HepG2 (cell line): ENCODE results near the gene COL4A2. TPM values are rescaled to one million over a fixed set of nuclear protein-coding genes. Genes with fewer than 3 reads are reported as not detected.
A peak's percentile ranks its signal among the peaks of the same experiment; 100 is the strongest.

ENCODE experiments used
- ATAC-seq: fragments of 200-7000 bp; cut with Tn5 transposase; 3 replicates; pipeline ENCODE4 v1.9.1; 2020; ENCODE audit warnings: mild to moderate bottlenecking, moderate library complexity
- BruUV-seq: library from RNA; stranded (reverse); fragments of 400-500 nt; replicated peaks from 2 replicates; lab custom pipeline; 2021; lab: Mats Ljungman, UMichigan
- CTCF ChIA-PET: fragments of 300-600 bp; formaldehyde crosslinking; extraction: SDS; loops from one replicate; lab custom pipeline; 2021; ENCODE audit warnings: low total read pairs, inconsistent platforms, low intra/inter-chr PET ratio; lab: Yijun Ruan, JAX
- POLR2A ChIA-PET: fragments of 350-600 bp; sonication (Branson Sonifier 250); formaldehyde crosslinking; loops from one replicate; lab custom pipeline; 2020; ENCODE audit warnings: antibody characterized with exemption, inconsistent platforms; lab: Yijun Ruan, JAX
- DNase-seq: peaks from one replicate; pipeline ENCODE4 v3.0.0-alpha.2; 2015; ENCODE audit warnings: low spot score
- FAIRE-seq: peaks from 3 replicates; lab custom pipeline; 2011; peaks lifted over from hg19 to GRCh38; lab: Jason Lieb, UNC
- H2AFZ ChIP-seq: one replicate; pipeline ENCODE4 v1.6.1; 2011; ENCODE audit warnings: low read length, inconsistent platforms
- H3K27ac ChIP-seq: fragments of 300-600 bp; 3 replicates; pipeline ENCODE4 v1.8.0; 2011; ENCODE audit warnings: mixed run types, mild to moderate bottlenecking, mixed read lengths, low read length, inconsistent platforms; ENCODE audit not compliant: insufficient read depth; ENCODE audit errors: extremely low read length
- H3K27me3 ChIP-seq, 2 experiments: fragments of 200-600 bp in 1 of 2; 2 replicates in 1 of 2; 3 replicates in 1 of 2; pipeline versions ENCODE4 v1.6.0 to v1.8.0; 2011; ENCODE audit warnings: low read length in 2 of 2, mild to moderate bottlenecking in 2 of 2, moderate library complexity in 2 of 2, inconsistent platforms in 1 of 2; ENCODE audit not compliant: insufficient read depth in 2 of 2, control insufficient read depth in 1 of 2
- H3K36me3 ChIP-seq, 2 experiments: fragments of 200-600 bp in 1 of 2; replicated peaks in 1 of 2; 2 replicates in 1 of 2; 3 replicates in 1 of 2; pipeline versions ENCODE4 v1.5.1 to v1.8.0; 2011; ENCODE audit warnings: low read length in 2 of 2, inconsistent platforms in 1 of 2; ENCODE audit not compliant: insufficient read depth in 2 of 2, control insufficient read depth in 1 of 2
- H3K4me1 ChIP-seq: 2 replicates; pipeline ENCODE4 v1.5.1; 2012; ENCODE audit warnings: low read length, inconsistent platforms; ENCODE audit not compliant: insufficient read depth
- H3K4me2 ChIP-seq: 2 replicates; pipeline ENCODE4 v1.6.0; 2011; ENCODE audit warnings: low read depth, low read length, inconsistent platforms
- H3K4me3 ChIP-seq, 3 experiments: fragments of 200-600 bp in 1 of 3; sonication (generic), shearing (Covaris generic) in 1 of 3; replicated peaks in 1 of 3; 2 replicates each; pipeline ENCODE4 v1.5.1; 2011 to 2016; ENCODE audit warnings: low read length in 3 of 3, inconsistent platforms in 2 of 3, low read depth in 2 of 3, mild to moderate bottlenecking in 2 of 3, control low read depth in 1 of 3, mixed read lengths in 1 of 3; ENCODE audit not compliant: insufficient read depth in 1 of 3
- H3K79me2 ChIP-seq: one replicate; pipeline ENCODE4 v1.6.1; 2011; ENCODE audit warnings: low read length, inconsistent platforms; ENCODE audit not compliant: insufficient read depth
- H3K9ac ChIP-seq: 2 replicates; pipeline ENCODE4 v1.6.0; 2011; ENCODE audit warnings: mild to moderate bottlenecking, low read depth, low read length, inconsistent platforms; ENCODE audit not compliant: insufficient read depth
- H3K9me3 ChIP-seq: 2 replicates; pipeline ENCODE4 v1.5.1; 2012; ENCODE audit warnings: mild to moderate bottlenecking, low read length
- H4K20me1 ChIP-seq: 2 replicates; pipeline ENCODE4 v1.6.0; 2011; ENCODE audit warnings: inconsistent platforms, mild to moderate bottlenecking, low read length, moderate library complexity; ENCODE audit not compliant: insufficient read depth
- AKAP8 ChIP-seq: sonication (generic); formaldehyde crosslinking; IDR thresholded peaks from 2 replicates; pipeline ENCODE4 v1.5.1; 2020; ENCODE audit warnings: mild to moderate bottlenecking, missing genetic modification reagents
- ATF7 ChIP-seq, 2 experiments: fragments of 450-650 bp in 1 of 2; sonication (generic) in 1 of 2; formaldehyde crosslinking in 1 of 2; IDR thresholded peaks; 2 replicates each; pipeline versions ENCODE4 v1.4.0 to v1.6.1; 2016 to 2020; ENCODE audit warnings: antibody characterized with exemption in 1 of 2, mild to moderate bottlenecking in 1 of 2, missing genetic modification reagents in 1 of 2
- KDM4B ChIP-seq: sonication (generic); formaldehyde crosslinking; IDR thresholded peaks from 2 replicates; pipeline ENCODE4 v1.4.0; 2020; ENCODE audit warnings: missing genetic modification reagents
- MAFF ChIP-seq: IDR thresholded peaks from 2 replicates; pipeline ENCODE4 v1.6.1; 2011; ENCODE audit warnings: low read depth, low read length, improper control_type of control experiment
- MAFK ChIP-seq, 2 experiments: IDR thresholded peaks in 1 of 2; conservative IDR thresholded peaks in 1 of 2; 2 replicates each; pipeline ENCODE4 v1.6.1; 2011; ENCODE audit warnings: improper control_type of control experiment in 2 of 2, low read length in 2 of 2
- RAD51 ChIP-seq: fragments of 450-650 bp; IDR thresholded peaks from 2 replicates; pipeline ENCODE4 v1.6.1; 2016; ENCODE audit warnings: borderline replicate concordance
- SRF ChIP-seq: IDR thresholded peaks from 2 replicates; pipeline ENCODE4 v1.6.1; 2011; ENCODE audit warnings: mild to moderate bottlenecking, low read depth, low read length, moderate library complexity
- SRSF1 ChIP-seq: fragments of 200-400 bp; formaldehyde crosslinking; optimal IDR thresholded peaks from 2 replicates; pipeline ENCODE3; 2017; ENCODE audit warnings: mild to moderate bottlenecking, low read depth, low read length, moderate library complexity
- YEATS2 ChIP-seq: sonication (generic); formaldehyde crosslinking; IDR thresholded peaks from 2 replicates; pipeline ENCODE4 v1.4.0; 2020; ENCODE audit warnings: missing genetic modification reagents, borderline replicate concordance
- ZFYVE20 ChIP-seq: sonication (generic); formaldehyde crosslinking; IDR thresholded peaks from 2 replicates; pipeline ENCODE4 v1.8.0; 2023; ENCODE audit warnings: low read depth, mild to moderate bottlenecking, moderate library complexity, missing genetic modification reagents, borderline replicate concordance
- WGBS: methylation state at CpG from one replicate; pipeline ENCODE4 v1.1.6; 2017; ENCODE audit warnings: low lambda C conversion rate; 5-methylcytosine and 5-hydroxymethylcytosine counted together
- in situ Hi-C: cut with HindIII; loops from 2 replicates; pipeline ENCODE4 v1.10.0; 2017; ENCODE audit warnings: low pct_unique_long_range_greater_than_20kb; ENCODE audit not compliant: extremely low pct_ligation_motif_present
- intact Hi-C: fragments of 100-400 bp; cut with micrococcal nuclease; formaldehyde crosslinking; loops from one replicate; pipeline ENCODE4 v1.10.0; 2022; ENCODE audit not compliant: unreplicated experiment
- polyA plus RNA-seq, 8 experiments: library from polyadenylated mRNA; depleted of rRNA in 3 of 8; stranded (reverse) in 7 of 8; unstranded in 1 of 8; fragments of >200 nt; fragmentation: Illumina TruSeq in 4 of 8; extraction: Trizol in 4 of 8; gene quantifications; 2 replicates each; pipeline versions ENCODE4 v1.2.1 to v1.2.3, GENCODE V29; 2011 to 2016; ENCODE audit warnings: low read depth in 4 of 8, missing spikeins in 1 of 8, mixed read lengths in 1 of 8; ENCODE audit not compliant: insufficient read depth in 1 of 8
- total RNA-seq, 5 experiments: library from RNA; depleted of rRNA; stranded (reverse); fragments of >200 nt; fragmentation: Illumina TruSeq; extraction: Trizol; gene quantifications; 2 replicates each; pipeline ENCODE4 v1.2.3, GENCODE V29; 2016; ENCODE audit warnings: low read depth in 1 of 5
- TF ChIP-seq, protein P1 (sequence below): sonication (generic); formaldehyde crosslinking; IDR thresholded peaks from 2 replicates; pipeline ENCODE4 v1.4.0; 2020; ENCODE audit warnings: missing genetic modification reagents, mild to moderate bottlenecking, borderline replicate concordance
- TF ChIP-seq, protein P2 (sequence below): sonication (generic); formaldehyde crosslinking; IDR thresholded peaks from 2 replicates; pipeline ENCODE4 v1.5.0; 2020; ENCODE audit warnings: missing genetic modification reagents
- TF ChIP-seq, protein P3 (sequence below): sonication (generic); formaldehyde crosslinking; conservative IDR thresholded peaks from 2 replicates; pipeline ENCODE4 v1.4.0; 2020; ENCODE audit warnings: missing genetic modification reagents

Gene COL4A2
- total and polyA plus RNA-seq, 2 of the 13 experiments (the other 11 are each of a cell fraction or from before 2014, with no cell fraction given) = 0.22 to 1.9 TPM

DNA sequence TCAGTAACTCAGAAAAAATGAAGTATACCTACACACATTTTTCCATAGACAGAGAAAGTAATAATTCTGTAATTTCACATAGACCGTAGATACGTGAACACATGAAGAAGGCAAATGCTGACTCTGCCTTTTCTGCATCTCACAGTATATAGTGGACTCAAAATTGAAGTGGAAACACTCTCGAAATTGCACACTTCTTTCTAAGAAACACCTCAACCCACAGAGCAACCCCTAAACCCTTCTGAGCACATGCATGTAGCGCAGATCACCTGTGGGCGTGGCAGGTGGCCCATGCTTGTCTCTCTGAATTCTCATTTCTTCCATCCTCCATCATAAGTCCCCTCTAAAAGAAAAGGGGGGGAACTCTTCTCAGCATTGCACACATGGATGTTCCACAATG is 34.9 kb upstream of the COL4A2 start:
- Histone ChIP-seq H3K36me3 (no peaks in the 10 kb centered on the region), H3K4me3 (no peak overlapping the region), H2AFZ (no peak overlapping the region), H3K9ac (no peak overlapping the region), H4K20me1 (no peaks in the 10 kb centered on the region), H3K27ac (no peak overlapping the region), H3K27me3 (peaks cover 4 to 34% of the 10 kb centered on the region in 2 experiments; a peak in 2 of 5 replicates), H3K4me2 (no peak overlapping the region), H3K79me2 (no peaks in the 10 kb centered on the region), H3K4me1 (no peaks in the 10 kb centered on the region), H3K9me3 (no peaks in the 10 kb centered on the region)
- in situ Hi-C loops (no loop called here), intact Hi-C loops (no loop called here)
- TF ChIP-seq ZFYVE20 (CRISPR knock-in tag) (no peak), MAFF (peak; percentile 67), SRSF1 (no peak), AKAP8 (no peak), MAFK (conservative IDR thresholded peaks at IDR 0.05 in 1 of 2, IDR thresholded peaks at IDR 0.05 in 1 of 2; ENCODE audit: low read length in 2 of 2) (peak; percentile 67 to 81; a peak in 3 of 4 replicates)
- TF ChIP-seq, protein P1, sequence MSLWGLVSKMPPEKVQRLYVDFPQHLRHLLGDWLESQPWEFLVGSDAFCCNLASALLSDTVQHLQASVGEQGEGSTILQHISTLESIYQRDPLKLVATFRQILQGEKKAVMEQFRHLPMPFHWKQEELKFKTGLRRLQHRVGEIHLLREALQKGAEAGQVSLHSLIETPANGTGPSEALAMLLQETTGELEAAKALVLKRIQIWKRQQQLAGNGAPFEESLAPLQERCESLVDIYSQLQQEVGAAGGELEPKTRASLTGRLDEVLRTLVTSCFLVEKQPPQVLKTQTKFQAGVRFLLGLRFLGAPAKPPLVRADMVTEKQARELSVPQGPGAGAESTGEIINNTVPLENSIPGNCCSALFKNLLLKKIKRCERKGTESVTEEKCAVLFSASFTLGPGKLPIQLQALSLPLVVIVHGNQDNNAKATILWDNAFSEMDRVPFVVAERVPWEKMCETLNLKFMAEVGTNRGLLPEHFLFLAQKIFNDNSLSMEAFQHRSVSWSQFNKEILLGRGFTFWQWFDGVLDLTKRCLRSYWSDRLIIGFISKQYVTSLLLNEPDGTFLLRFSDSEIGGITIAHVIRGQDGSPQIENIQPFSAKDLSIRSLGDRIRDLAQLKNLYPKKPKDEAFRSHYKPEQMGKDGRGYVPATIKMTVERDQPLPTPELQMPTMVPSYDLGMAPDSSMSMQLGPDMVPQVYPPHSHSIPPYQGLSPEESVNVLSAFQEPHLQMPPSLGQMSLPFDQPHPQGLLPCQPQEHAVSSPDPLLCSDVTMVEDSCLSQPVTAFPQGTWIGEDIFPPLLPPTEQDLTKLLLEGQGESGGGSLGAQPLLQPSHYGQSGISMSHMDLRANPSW = no peak
- 40% methylated on average over 5 of the region's 5 CpGs for WGBS
- DNase-seq (no peak), ATAC-seq (no peak), FAIRE-seq (no peak)
- ChIA-PET POLR2A (no interaction called here), CTCF (no interaction called here)
- no TSS peak for BruUV-seq

GRCh38 chr13:110272651-110273050 is 34.4 kb upstream of the COL4A2 start:
- Histone ChIP-seq H3K4me2 (no peak overlapping the region), H2AFZ (no peak overlapping the region), H3K9ac (no peak overlapping the region), H3K27ac (no peak overlapping the region), H3K79me2 (no peaks in the 10 kb centered on the region), H3K4me3 (no peak overlapping the region), H3K4me1 (no peaks in the 10 kb centered on the region), H3K36me3 (no peaks in the 10 kb centered on the region), H3K9me3 (no peaks in the 10 kb centered on the region), H4K20me1 (no peaks in the 10 kb centered on the region), H3K27me3 (peaks cover 4 to 32% of the 10 kb centered on the region in 2 experiments; a peak in 2 of 5 replicates)
- FAIRE-seq (no peak), DNase-seq (no peak), ATAC-seq (no peak)
- intact Hi-C loops (no loop called here), in situ Hi-C loops (no loop called here)
- 25% methylated on average over 6 of the region's 6 CpGs for WGBS
- BruUV-seq = no TSS peak
- ChIA-PET POLR2A (no interaction called here), CTCF (no interaction called here)
- TF ChIP-seq, protein P2, sequence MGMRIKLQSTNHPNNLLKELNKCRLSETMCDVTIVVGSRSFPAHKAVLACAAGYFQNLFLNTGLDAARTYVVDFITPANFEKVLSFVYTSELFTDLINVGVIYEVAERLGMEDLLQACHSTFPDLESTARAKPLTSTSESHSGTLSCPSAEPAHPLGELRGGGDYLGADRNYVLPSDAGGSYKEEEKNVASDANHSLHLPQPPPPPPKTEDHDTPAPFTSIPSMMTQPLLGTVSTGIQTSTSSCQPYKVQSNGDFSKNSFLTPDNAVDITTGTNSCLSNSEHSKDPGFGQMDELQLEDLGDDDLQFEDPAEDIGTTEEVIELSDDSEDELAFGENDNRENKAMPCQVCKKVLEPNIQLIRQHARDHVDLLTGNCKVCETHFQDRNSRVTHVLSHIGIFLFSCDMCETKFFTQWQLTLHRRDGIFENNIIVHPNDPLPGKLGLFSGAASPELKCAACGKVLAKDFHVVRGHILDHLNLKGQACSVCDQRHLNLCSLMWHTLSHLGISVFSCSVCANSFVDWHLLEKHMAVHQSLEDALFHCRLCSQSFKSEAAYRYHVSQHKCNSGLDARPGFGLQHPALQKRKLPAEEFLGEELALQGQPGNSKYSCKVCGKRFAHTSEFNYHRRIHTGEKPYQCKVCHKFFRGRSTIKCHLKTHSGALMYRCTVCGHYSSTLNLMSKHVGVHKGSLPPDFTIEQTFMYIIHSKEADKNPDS (CRISPR knock-in tag) = no peak
- TF ChIP-seq KDM4B (CRISPR knock-in tag) (no peak), SRF (no peak), RAD51 (no peak), ZFYVE20 (CRISPR knock-in tag) (no peak), ATF7 (IDR thresholded peaks at IDR 0.05) (no peak), ATF7 (CRISPR knock-in tag; IDR thresholded peaks at IDR 0.05) (no peak), YEATS2 (CRISPR knock-in tag) (no peak)
- TF ChIP-seq, protein P3, sequence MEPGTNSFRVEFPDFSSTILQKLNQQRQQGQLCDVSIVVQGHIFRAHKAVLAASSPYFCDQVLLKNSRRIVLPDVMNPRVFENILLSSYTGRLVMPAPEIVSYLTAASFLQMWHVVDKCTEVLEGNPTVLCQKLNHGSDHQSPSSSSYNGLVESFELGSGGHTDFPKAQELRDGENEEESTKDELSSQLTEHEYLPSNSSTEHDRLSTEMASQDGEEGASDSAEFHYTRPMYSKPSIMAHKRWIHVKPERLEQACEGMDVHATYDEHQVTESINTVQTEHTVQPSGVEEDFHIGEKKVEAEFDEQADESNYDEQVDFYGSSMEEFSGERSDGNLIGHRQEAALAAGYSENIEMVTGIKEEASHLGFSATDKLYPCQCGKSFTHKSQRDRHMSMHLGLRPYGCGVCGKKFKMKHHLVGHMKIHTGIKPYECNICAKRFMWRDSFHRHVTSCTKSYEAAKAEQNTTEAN (CRISPR knock-in tag) = no peak
